ENCODE results near the gene PDCD5. TPM values are rescaled to one million over a fixed set of nuclear protein-coding genes. Genes with fewer than 3 reads are reported as not detected.

Gene PDCD5
- polyA plus RNA-seq, 2 donors, result 95.3 to 197 TPM

- Histone ChIP-seq H3K27me3 (ENCODE audit: control insufficient read depth in 1 of 2, insufficient read depth in 2 of 2, low read length in 2 of 2) (no peaks in the 10 kb centered on the region), H3K4me1 (ENCODE audit: control insufficient read depth in 2 of 2, insufficient read depth in 2 of 2, low read length in 1 of 2) (no peaks in the 10 kb centered on the region), H3K4me3 (ENCODE audit: low read depth in 1 of 2, low read length in 2 of 2) (no peak overlapping the region), H3K27ac (ENCODE audit: low read depth in 2 of 2, low read length in 1 of 2) (no peak overlapping the region), H3K36me3 (ENCODE audit: control insufficient read depth in 2 of 2, insufficient read depth in 2 of 2, low read length in 1 of 2) (peaks cover 18 to 35% of the 10 kb centered on the region in 2 donors), H3K9me3 (ENCODE audit: control insufficient read depth in 2 of 2, insufficient read depth in 1 of 2, low read depth in 1 of 2, low read length in 1 of 2) (no peaks in the 10 kb centered on the region)
- 98% methylated on average over 14 of the region's 14 CpGs for WGBS, 2 donors
Observed at GRCh38 chr19:32603961-32604360, 23.0 kb downstream of the PDCD5 start.

DNA sequence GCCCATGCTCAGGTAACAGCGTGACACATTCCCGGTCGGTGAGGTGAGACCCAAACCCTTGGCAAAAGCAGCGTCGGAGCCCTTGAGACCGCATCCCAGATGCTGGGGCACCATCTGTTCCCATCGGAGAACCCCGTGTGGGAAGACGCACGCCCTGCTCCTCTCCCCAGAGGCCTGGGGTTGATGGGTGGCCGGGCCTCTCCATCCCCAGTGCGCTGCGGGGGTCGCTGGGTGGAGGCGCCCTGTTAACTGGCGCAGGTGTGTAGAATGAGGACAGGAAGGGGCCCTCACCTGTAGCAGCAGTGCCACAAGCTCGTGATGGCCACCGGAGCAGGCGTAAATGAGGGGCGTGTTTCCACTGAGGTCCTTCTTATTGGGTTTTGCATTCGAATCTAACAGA lies 24.6 kb downstream of the PDCD5 start:
- WGBS, 2 donors, result 96 to 97% methylated on average over 21 of the region's 21 CpGs
- Histone ChIP-seq H3K9me3 (ENCODE audit: control insufficient read depth in 2 of 2, insufficient read depth in 1 of 2, low read depth in 1 of 2, low read length in 1 of 2) (no peaks in the 10 kb centered on the region), H3K4me1 (ENCODE audit: control insufficient read depth in 2 of 2, insufficient read depth in 2 of 2, low read length in 1 of 2) (no peaks in the 10 kb centered on the region), H3K27ac (ENCODE audit: low read depth in 2 of 2, low read length in 1 of 2) (no peak overlapping the region), H3K27me3 (ENCODE audit: control insufficient read depth in 1 of 2, insufficient read depth in 2 of 2, low read length in 2 of 2) (no peaks in the 10 kb centered on the region), H3K4me3 (ENCODE audit: low read depth in 1 of 2, low read length in 2 of 2) (no peak overlapping the region), H3K36me3 (ENCODE audit: control insufficient read depth in 2 of 2, insufficient read depth in 2 of 2, low read length in 1 of 2) (peaks cover 18 to 35% of the 10 kb centered on the region in 2 donors)

DNA sequence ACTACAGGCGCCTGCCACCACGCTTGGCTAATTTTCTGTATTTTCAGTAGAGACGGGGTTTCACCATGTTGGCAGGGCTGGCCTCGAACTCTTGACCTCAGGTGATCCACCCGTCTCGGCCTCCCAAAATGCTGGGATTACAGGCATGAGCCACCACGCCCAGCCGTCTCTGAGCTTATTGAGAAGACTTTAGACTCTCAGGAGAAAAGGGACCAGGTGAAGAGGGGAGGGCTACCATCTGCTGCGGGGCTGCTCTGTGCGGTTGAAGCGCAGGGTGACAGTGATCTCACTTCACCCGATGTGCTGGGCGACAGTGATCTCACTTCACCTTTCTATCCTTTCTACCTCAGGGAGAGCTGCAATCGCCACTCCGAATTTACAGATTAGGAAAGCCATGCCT lies 25.3 kb downstream of the PDCD5 start:
- peaks cover 18 to 35% of the 10 kb centered on the region in 2 donors for H3K36me3 ChIP-seq (ENCODE audit: control insufficient read depth in 2 of 2, insufficient read depth in 2 of 2, low read length in 1 of 2)

DNA sequence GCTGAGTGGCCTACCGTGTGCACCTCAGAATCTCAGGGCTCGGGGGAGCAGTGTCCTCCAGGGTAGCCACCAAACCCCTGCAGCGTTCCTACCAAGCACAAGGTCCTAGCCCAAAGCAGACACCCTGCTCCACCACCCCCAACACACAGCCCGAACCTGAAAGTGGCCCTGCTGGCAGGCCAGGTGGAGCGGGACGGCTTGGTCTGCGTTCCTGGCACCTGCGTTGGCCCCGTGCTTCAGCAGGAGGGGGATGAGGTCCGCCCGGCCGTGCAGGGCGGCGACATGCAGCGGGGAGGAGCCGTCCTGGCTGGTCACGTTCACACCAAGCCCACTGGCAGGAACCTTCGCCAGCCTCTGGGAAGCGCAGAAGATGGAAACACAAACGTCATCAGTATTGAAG lies 26.5 kb downstream of the PDCD5 start:
- WGBS, 2 donors, result 97% methylated on average over 20 of the region's 20 CpGs
- Histone ChIP-seq H3K4me3 (ENCODE audit: low read depth in 1 of 2, low read length in 2 of 2) (no peak overlapping the region), H3K36me3 (ENCODE audit: control insufficient read depth in 2 of 2, insufficient read depth in 2 of 2, low read length in 1 of 2) (peaks cover 18 to 31% of the 10 kb centered on the region in 2 donors), H3K27me3 (ENCODE audit: control insufficient read depth in 1 of 2, insufficient read depth in 2 of 2, low read length in 2 of 2) (no peaks in the 10 kb centered on the region), H3K9me3 (ENCODE audit: control insufficient read depth in 2 of 2, insufficient read depth in 1 of 2, low read depth in 1 of 2, low read length in 1 of 2) (no peaks in the 10 kb centered on the region), H3K27ac (ENCODE audit: low read depth in 2 of 2, low read length in 1 of 2) (no peak overlapping the region), H3K4me1 (ENCODE audit: control insufficient read depth in 2 of 2, insufficient read depth in 2 of 2, low read length in 1 of 2) (no peaks in the 10 kb centered on the region)

More for the DNA sequence above, 25.3 kb downstream of the PDCD5 start:
- Histone ChIP-seq H3K4me3 (ENCODE audit: low read depth in 1 of 2, low read length in 2 of 2) (no peak overlapping the region), H3K9me3 (ENCODE audit: control insufficient read depth in 2 of 2, insufficient read depth in 1 of 2, low read depth in 1 of 2, low read length in 1 of 2) (no peaks in the 10 kb centered on the region), H3K27me3 (ENCODE audit: control insufficient read depth in 1 of 2, insufficient read depth in 2 of 2, low read length in 2 of 2) (no peaks in the 10 kb centered on the region), H3K4me1 (ENCODE audit: control insufficient read depth in 2 of 2, insufficient read depth in 2 of 2, low read length in 1 of 2) (no peaks in the 10 kb centered on the region), H3K27ac (ENCODE audit: low read depth in 2 of 2, low read length in 1 of 2) (no peak overlapping the region)
- WGBS, 2 donors, result 88 to 90% methylated on average over 15 of the region's 15 CpGs

- Histone ChIP-seq H3K9me3 (ENCODE audit: control insufficient read depth in 2 of 2, insufficient read depth in 1 of 2, low read depth in 1 of 2, low read length in 1 of 2) (no peaks in the 10 kb centered on the region), H3K27me3 (ENCODE audit: control insufficient read depth in 1 of 2, insufficient read depth in 2 of 2, low read length in 2 of 2) (no peaks in the 10 kb centered on the region), H3K36me3 (ENCODE audit: control insufficient read depth in 2 of 2, insufficient read depth in 2 of 2, low read length in 1 of 2) (peaks cover 26% of the 10 kb centered on the region in 2 donors), H3K4me1 (ENCODE audit: control insufficient read depth in 2 of 2, insufficient read depth in 2 of 2, low read length in 1 of 2) (no peaks in the 10 kb centered on the region), H3K27ac (ENCODE audit: low read depth in 2 of 2, low read length in 1 of 2) (no peak overlapping the region), H3K4me3 (ENCODE audit: low read depth in 1 of 2, low read length in 2 of 2) (no peak overlapping the region)
- WGBS, 2 donors, result 89 to 97% methylated on average over 5 of the region's 5 CpGs
Observed at GRCh38 chr19:32611161-32611560, 30.2 kb downstream of the PDCD5 start.

GRCh38 chr19:32613008-32613407 lies 32.0 kb downstream of the PDCD5 start:
- 73% methylated on average over 4 of the region's 4 CpGs for WGBS, 2 donors
- H3K27ac ChIP-seq (ENCODE audit: low read depth in 2 of 2, low read length in 1 of 2), result no peak overlapping the region
- no peaks in the 10 kb centered on the region for H3K9me3 ChIP-seq (ENCODE audit: control insufficient read depth in 2 of 2, insufficient read depth in 1 of 2, low read depth in 1 of 2, low read length in 1 of 2)
- H3K36me3 ChIP-seq (ENCODE audit: control insufficient read depth in 2 of 2, insufficient read depth in 2 of 2, low read length in 1 of 2), result peaks cover 18 to 21% of the 10 kb centered on the region in 2 donors
- no peaks in the 10 kb centered on the region for H3K4me1 ChIP-seq (ENCODE audit: control insufficient read depth in 2 of 2, insufficient read depth in 2 of 2, low read length in 1 of 2)
- no peak overlapping the region for H3K4me3 ChIP-seq (ENCODE audit: low read depth in 1 of 2, low read length in 2 of 2)
- H3K27me3 ChIP-seq (ENCODE audit: control insufficient read depth in 1 of 2, insufficient read depth in 2 of 2, low read length in 2 of 2), result no peaks in the 10 kb centered on the region

- no peaks in the 10 kb centered on the region for H3K4me1 ChIP-seq (ENCODE audit: control insufficient read depth in 2 of 2, insufficient read depth in 2 of 2, low read length in 1 of 2)
- peaks cover 15 to 37% of the 10 kb centered on the region in 2 donors for H3K36me3 ChIP-seq (ENCODE audit: control insufficient read depth in 2 of 2, insufficient read depth in 2 of 2, low read length in 1 of 2)
- H3K27ac ChIP-seq (ENCODE audit: low read depth in 2 of 2, low read length in 1 of 2), result no peak overlapping the region
- no peaks in the 10 kb centered on the region for H3K9me3 ChIP-seq (ENCODE audit: control insufficient read depth in 2 of 2, insufficient read depth in 1 of 2, low read depth in 1 of 2, low read length in 1 of 2)
- no peak overlapping the region for H3K4me3 ChIP-seq (ENCODE audit: low read depth in 1 of 2, low read length in 2 of 2)
- no peaks in the 10 kb centered on the region for H3K27me3 ChIP-seq (ENCODE audit: control insufficient read depth in 1 of 2, insufficient read depth in 2 of 2, low read length in 2 of 2)
- 94 to 97% methylated on average over 7 of the region's 7 CpGs for WGBS, 2 donors
Observed at GRCh38 chr19:32614916-32615315, 33.9 kb downstream of the PDCD5 start.

DNA sequence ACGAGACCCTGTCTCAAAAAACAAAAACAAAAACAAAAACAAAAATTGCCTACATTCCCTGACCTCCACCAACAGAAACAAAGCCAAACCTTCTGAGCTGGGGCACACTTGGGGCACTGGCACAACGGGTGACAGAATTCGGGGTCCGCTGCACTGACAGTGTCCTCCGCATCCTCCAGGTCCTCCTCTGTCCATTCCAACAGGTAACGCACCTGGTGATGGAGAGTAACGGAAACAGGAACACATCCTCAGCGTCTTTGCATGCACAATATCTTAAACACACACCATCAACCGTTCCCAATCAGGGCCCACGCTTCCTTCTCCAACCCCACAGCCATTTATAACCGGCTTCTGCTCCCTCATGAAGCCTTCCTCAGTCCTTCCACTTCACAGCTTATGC lies 34.6 kb downstream of the PDCD5 start:
- 88 to 89% methylated on average over 11 of the region's 11 CpGs for WGBS, 2 donors
- H3K36me3 ChIP-seq (ENCODE audit: control insufficient read depth in 2 of 2, insufficient read depth in 2 of 2, low read length in 1 of 2), result peaks cover 15 to 38% of the 10 kb centered on the region in 2 donors

DNA sequence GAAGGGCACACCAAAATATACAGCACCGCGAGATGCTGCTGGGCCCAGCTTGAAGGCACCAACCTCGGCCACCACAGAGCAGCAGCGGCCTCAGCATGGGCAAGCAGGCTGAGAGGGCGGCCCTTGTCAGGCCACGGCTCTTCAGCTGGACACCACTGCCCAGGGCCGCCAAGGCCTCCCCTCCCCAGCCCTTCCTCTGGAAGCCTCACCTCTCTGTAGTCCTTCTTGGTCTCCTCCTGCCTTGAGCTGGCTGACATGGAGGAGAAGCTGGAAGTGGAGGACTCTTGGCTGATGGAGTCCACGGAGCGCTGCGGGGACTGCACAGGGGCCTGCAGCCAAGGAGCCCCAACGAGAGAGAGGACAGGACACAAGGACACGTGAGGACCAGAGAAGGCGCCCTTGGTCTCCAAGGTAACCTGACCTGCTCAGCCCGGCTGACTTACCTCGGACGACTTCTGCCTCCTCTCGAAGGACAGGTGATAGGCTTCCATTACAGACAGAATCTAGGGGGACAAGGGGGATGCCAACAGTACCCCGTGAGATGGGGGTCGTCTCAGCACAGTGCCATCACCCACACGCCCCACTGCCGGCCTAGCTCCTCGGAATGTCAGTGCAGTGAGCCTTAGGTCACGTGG lies 38.2 kb downstream of the PDCD5 start:
- Histone ChIP-seq H3K4me1 (ENCODE audit: control insufficient read depth in 2 of 2, insufficient read depth in 2 of 2, low read length in 1 of 2) (no peaks in the 10 kb centered on the region), H3K27ac (ENCODE audit: low read depth in 2 of 2, low read length in 1 of 2) (no peak overlapping the region), H3K9me3 (ENCODE audit: control insufficient read depth in 2 of 2, insufficient read depth in 1 of 2, low read depth in 1 of 2, low read length in 1 of 2) (no peaks in the 10 kb centered on the region), H3K27me3 (ENCODE audit: control insufficient read depth in 1 of 2, insufficient read depth in 2 of 2, low read length in 2 of 2) (no peaks in the 10 kb centered on the region), H3K4me3 (ENCODE audit: low read depth in 1 of 2, low read length in 2 of 2) (no peak overlapping the region), H3K36me3 (ENCODE audit: control insufficient read depth in 2 of 2, insufficient read depth in 2 of 2, low read length in 1 of 2) (peaks cover 11 to 50% of the 10 kb centered on the region in 2 donors)
- WGBS, 2 donors, result 91 to 92% methylated on average over 23 of the region's 23 CpGs

More for the DNA sequence above, 34.6 kb downstream of the PDCD5 start:
- Histone ChIP-seq H3K4me1 (ENCODE audit: control insufficient read depth in 2 of 2, insufficient read depth in 2 of 2, low read length in 1 of 2) (no peaks in the 10 kb centered on the region), H3K4me3 (ENCODE audit: low read depth in 1 of 2, low read length in 2 of 2) (no peak overlapping the region), H3K9me3 (ENCODE audit: control insufficient read depth in 2 of 2, insufficient read depth in 1 of 2, low read depth in 1 of 2, low read length in 1 of 2) (no peaks in the 10 kb centered on the region), H3K27ac (ENCODE audit: low read depth in 2 of 2, low read length in 1 of 2) (no peak overlapping the region), H3K27me3 (ENCODE audit: control insufficient read depth in 1 of 2, insufficient read depth in 2 of 2, low read length in 2 of 2) (no peaks in the 10 kb centered on the region)

GRCh38 chr19:32622002-32622401 lies 41.0 kb downstream of the PDCD5 start:
- Histone ChIP-seq H3K4me1 (ENCODE audit: control insufficient read depth in 2 of 2, insufficient read depth in 2 of 2, low read length in 1 of 2) (no peaks in the 10 kb centered on the region), H3K27ac (ENCODE audit: low read depth in 2 of 2, low read length in 1 of 2) (no peak overlapping the region), H3K36me3 (ENCODE audit: control insufficient read depth in 2 of 2, insufficient read depth in 2 of 2, low read length in 1 of 2) (peaks cover 7 to 39% of the 10 kb centered on the region in 2 donors), H3K27me3 (ENCODE audit: control insufficient read depth in 1 of 2, insufficient read depth in 2 of 2, low read length in 2 of 2) (no peaks in the 10 kb centered on the region), H3K9me3 (ENCODE audit: control insufficient read depth in 2 of 2, insufficient read depth in 1 of 2, low read depth in 1 of 2, low read length in 1 of 2) (no peaks in the 10 kb centered on the region), H3K4me3 (ENCODE audit: low read depth in 1 of 2, low read length in 2 of 2) (no peak overlapping the region)
- 67 to 73% methylated on average over 12 of the region's 12 CpGs for WGBS, 2 donors

All from esophagus (tissue), 2 donors.